ENCODE data around the gene HPGD.

HPGD gene

DNA sequence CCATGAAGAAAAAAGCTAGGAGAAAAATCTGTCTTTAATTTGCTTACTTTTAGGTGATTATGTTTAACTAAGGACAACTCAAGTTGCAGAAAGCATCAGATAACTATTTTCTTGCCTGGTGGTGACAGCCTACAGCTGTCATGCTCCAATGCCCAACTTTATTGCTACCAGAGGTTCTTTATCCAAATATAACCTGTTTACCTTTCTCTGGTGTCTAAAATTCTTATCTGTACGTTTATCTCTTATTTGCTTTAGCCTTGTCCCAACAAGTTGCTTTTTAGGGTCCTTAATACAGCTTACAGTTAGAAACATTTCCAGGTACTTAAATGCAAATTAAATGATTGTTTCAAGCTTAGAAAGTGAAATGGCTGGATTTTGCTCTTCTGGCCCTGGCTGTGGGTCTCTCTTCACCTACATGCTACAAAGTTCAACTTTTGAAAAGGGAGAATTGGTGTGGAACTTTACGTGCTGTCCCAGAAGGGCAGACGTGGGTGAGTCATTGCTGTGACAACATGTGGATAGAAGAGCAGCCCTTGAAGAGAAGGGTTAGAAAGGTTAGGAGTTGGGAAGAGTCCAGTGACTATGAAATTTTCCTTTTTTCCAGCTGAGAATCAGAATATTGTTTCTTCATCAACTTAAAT is 60.7 kb downstream of the HPGD start:
- no peak overlapping the region for H3K4me3 ChIP-seq
- no peak overlapping the region for H3K27ac ChIP-seq
- no peak for DNase-seq (ENCODE audit: low spot score)
- TF ChIP-seq, protein P1, sequence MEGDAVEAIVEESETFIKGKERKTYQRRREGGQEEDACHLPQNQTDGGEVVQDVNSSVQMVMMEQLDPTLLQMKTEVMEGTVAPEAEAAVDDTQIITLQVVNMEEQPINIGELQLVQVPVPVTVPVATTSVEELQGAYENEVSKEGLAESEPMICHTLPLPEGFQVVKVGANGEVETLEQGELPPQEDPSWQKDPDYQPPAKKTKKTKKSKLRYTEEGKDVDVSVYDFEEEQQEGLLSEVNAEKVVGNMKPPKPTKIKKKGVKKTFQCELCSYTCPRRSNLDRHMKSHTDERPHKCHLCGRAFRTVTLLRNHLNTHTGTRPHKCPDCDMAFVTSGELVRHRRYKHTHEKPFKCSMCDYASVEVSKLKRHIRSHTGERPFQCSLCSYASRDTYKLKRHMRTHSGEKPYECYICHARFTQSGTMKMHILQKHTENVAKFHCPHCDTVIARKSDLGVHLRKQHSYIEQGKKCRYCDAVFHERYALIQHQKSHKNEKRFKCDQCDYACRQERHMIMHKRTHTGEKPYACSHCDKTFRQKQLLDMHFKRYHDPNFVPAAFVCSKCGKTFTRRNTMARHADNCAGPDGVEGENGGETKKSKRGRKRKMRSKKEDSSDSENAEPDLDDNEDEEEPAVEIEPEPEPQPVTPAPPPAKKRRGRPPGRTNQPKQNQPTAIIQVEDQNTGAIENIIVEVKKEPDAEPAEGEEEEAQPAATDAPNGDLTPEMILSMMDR (IDR thresholded peaks at IDR 0.05) = no peak

DNA sequence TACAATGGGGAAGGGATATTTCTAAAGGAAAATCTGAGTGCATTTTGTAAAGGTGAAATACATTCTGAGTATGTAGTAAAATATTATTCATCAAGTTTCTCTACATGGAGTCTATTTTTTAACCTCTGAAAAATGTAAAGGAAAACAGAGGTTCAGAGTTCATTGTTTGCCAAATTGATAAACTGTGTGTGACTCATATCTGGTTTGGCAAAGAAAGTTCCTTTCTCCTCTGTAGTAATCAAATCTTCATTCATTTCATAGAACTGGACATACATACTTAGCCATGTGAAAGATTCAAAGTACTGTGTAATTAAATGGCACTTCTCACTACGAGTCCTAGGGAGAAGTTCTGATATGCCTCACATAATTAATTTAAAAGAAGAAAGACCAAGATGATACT is 61.6 kb downstream of the HPGD start:
- Histone ChIP-seq H3K4me3 (no peak overlapping the region), H3K27ac (no peak overlapping the region)
- TF ChIP-seq, protein P1 (IDR thresholded peaks at IDR 0.05) = no peak
- no peak for DNase-seq (ENCODE audit: low spot score)

DNA sequence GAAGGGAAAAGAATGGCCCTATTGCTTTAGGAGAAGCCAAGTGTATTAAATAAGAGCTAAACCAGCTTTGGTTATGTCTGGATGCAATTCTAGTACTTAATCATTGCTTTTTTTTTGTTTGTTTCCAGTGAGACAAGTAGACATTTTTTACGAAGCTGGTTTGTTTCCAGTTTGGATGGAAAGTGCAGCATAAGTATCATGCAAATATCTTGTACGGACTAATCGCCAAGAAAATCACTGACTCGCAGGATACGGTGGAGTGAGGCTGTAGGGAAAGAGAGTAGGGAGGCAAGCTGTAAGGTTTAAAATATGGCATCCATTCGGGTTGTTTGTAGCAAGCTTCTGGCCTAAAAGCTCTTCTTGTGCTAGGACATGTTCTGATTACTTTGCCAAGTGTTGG is 64.8 kb downstream of the HPGD start:
- no peak for DNase-seq (ENCODE audit: low spot score)
- H3K4me3 ChIP-seq = no peak overlapping the region
- H3K27ac ChIP-seq = no peak overlapping the region
- TF ChIP-seq, protein P1 (IDR thresholded peaks at IDR 0.05) = no peak

DNA sequence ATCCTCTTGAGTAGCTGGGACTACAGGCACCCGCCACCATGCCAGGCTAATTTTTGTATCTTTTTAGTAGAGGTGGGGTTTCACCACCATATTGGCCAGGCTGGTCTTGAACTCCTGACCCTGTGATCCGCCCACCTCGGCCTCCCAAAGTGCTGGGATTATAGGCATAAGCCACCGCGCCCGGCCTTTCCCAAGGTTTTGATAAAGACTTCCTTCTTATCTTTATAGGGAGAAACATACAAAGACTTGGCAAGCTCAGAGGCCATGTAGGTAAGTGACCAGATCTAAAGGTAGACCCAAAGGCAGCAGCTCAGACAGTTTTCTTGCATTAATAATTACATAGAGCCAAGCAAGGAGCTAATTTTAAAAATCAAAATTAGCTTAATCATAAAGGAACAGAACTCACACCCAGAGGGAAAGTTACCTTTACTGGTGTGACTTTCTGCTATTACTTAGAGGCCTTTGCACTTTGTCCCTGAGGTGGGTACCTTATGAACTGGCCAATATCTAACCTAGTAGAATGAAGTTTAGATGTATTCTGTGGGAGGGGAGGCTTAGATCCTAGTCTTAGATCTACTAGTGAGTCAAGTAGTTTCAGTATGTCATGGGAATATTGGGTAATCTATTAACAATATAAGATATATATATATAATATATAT is 67.3 kb downstream of the HPGD start:
- H3K4me3 ChIP-seq = no peak overlapping the region
- TF ChIP-seq, protein P1 (IDR thresholded peaks at IDR 0.05) = no peak
- H3K27ac ChIP-seq = no peak overlapping the region
- no peak for DNase-seq (ENCODE audit: low spot score)

DNA sequence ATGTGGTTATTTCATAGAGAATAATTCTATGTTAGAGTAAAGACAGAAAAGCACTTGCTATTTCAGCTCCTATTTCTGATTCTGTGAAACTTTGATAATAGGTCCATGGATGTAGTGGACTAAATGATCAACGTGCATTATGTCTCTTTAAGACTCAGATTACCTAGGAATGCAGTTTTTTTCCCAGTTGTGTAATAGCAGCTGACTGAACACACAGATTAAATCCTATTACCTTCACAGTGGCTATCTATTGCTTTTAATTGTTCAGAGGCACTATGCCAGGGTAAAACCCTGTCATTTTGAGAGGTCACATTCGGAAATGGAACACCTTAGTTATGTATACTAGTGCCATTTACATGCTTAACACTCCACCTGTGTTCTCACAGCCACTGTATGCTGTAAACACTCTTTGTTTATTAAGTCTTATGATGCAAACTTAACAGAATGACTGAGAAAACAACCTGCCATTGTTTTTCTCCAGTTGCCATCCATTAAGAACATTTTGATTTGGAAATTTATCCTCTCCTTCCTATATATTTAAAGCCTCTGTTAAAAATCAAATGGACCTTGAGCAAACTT is 70.5 kb downstream of the HPGD start:
- TF ChIP-seq, protein P1 (IDR thresholded peaks at IDR 0.05) = no peak
- H3K4me3 ChIP-seq = no peak overlapping the region
- DNase-seq (ENCODE audit: low spot score) = no peak
- no peak overlapping the region for H3K27ac ChIP-seq

DNA sequence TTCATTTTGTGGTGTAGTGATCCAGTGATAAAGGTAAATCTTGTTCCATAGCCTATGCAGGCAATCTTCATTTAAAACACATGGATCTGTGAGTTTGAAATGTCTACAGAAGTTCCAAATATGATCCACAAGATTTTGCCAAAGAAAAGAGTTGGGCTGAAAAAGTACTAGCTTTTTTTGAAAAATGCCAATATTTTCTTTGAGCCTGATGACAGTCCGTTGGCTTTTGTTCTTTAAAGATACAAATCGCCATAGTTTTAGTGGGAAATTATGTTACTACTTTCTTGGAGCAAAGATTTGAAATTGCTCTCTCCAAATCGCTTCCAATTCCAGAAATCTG is 71.5 kb downstream of the HPGD start:
- TF ChIP-seq, protein P1 (IDR thresholded peaks at IDR 0.05) = no peak
- H3K4me3 ChIP-seq = no peak overlapping the region
- no peak overlapping the region for H3K27ac ChIP-seq
- DNase-seq (ENCODE audit: low spot score) = no peak
